Activated CD4-positive, alpha-beta memory T cell treated with anti-CD3 and anti-CD28 coated beads for 36 hours (primary cell): Measurements from ENCODE around the gene PLEKHA7. TPM values are rescaled to one million over a fixed set of nuclear protein-coding genes. Genes with fewer than 3 reads are reported as not detected.
A peak's percentile ranks its signal among the peaks of the same experiment; 100 is the strongest.
"Not testable (repeated sequence)": the region's sequence is repeated elsewhere in the genome, so short reads cannot be mapped to it uniquely, and the experiment has no call there.

Experiments
- CTCF ChIA-PET: fragments of 350-600 bp; sonication (Branson Sonifier 250); formaldehyde crosslinking; loops from one replicate; lab custom pipeline; 2021; ENCODE audit warnings: antibody characterized with exemption, inconsistent platforms; lab: Charles Lee
- POLR2A ChIA-PET: fragments of 350-600 bp; sonication (Branson Sonifier 250); formaldehyde crosslinking; loops from one replicate; lab custom pipeline; 2021; ENCODE audit warnings: antibody characterized with exemption; lab: Charles Lee
- DNase-seq: peaks from one replicate; pipeline ENCODE4 v3.0.0-alpha.2; 2020
- H3K27ac Mint-ChIP-seq: one replicate; pipeline ENCODE4 v1.8.0; 2021; ENCODE audit warnings: mixed read lengths
- H3K27me3 Mint-ChIP-seq: one replicate; pipeline ENCODE4 v1.8.0; 2021; ENCODE audit warnings: mixed read lengths
- H3K36me3 Mint-ChIP-seq: one replicate; pipeline ENCODE4 v1.8.0; 2021; ENCODE audit warnings: mixed read lengths
- H3K4me1 Mint-ChIP-seq: one replicate; pipeline ENCODE4 v1.8.0; 2021; ENCODE audit warnings: low read depth, mixed read lengths
- H3K4me3 Mint-ChIP-seq: one replicate; pipeline ENCODE4 v1.8.0; 2021; ENCODE audit warnings: mild to moderate bottlenecking, mixed read lengths
- H3K9me3 Mint-ChIP-seq: one replicate; pipeline ENCODE4 v1.8.0; 2021; ENCODE audit warnings: mixed read lengths
- intact Hi-C: fragments of 100-400 bp; cut with micrococcal nuclease; formaldehyde crosslinking; loops from one replicate; pipeline ENCODE4 v1.15.1; 2023
- total RNA-seq, 2 experiments: library from RNA; stranded (reverse); gene quantifications; one replicate each; pipeline ENCODE4 v1.2.3, GENCODE V29; 2021

The PLEKHA7 gene
- total RNA-seq, 2 experiments from 2014 or later: 5.1 to 5.3 TPM

DNA sequence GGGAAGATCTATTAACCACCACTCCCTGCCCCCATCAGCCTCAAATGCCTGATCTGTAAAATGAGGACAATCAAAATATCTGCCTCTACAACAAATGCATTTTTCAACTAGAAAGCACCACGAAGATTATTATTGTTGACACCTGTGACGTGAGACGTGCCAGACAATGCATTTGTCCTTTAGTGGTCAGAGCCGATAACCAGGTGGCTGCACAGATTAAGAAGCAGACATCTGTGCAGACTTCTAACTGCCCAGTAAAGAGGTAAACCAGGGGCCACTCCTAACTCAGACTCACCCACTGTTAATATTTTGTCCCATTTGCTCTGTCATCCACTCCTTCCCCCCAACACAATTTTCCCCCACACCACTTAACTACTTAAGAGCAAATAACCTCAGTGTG lies 11.7 kb downstream of the PLEKHA7 start:
- no peak for DNase-seq
- Mint-ChIP-seq H3K27ac (no peak overlapping the region), H3K36me3 (no peaks in the 10 kb centered on the region), H3K27me3 (no peaks in the 10 kb centered on the region), H3K4me3 (no peak overlapping the region), H3K9me3 (no peaks in the 10 kb centered on the region), H3K4me1 (no peaks in the 10 kb centered on the region)
- intact Hi-C loops: no loop called here
- ChIA-PET CTCF (no interaction called here), POLR2A (no interaction called here)

DNA sequence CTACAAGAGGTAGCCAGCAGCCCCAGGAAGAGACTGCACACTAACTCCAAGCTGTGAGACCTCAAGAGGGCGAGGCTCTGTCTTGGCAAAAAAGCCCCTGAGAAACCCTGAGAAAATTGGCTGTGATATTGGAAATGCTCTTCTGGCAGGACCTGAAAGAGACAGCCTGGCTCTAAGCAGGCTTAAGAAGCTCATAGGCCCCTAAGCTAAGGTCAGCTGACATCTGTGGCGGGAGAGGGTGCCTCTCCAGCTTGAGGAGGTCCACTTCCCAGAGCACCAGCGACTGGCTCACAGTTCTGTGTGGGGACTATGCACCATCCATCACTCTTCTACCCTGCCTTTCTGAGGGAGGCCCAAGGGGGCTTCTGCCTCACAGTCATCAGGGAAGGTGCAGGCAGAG lies 12.4 kb downstream of the PLEKHA7 start:
- Mint-ChIP-seq H3K27me3 (no peaks in the 10 kb centered on the region), H3K27ac (no peak overlapping the region), H3K36me3 (no peaks in the 10 kb centered on the region), H3K4me3 (no peak overlapping the region), H3K4me1 (no peaks in the 10 kb centered on the region), H3K9me3 (no peaks in the 10 kb centered on the region)
- intact Hi-C loops: no loop called here
- CTCF ChIA-PET: no interaction called here
- POLR2A ChIA-PET: no interaction called here
- no peak for DNase-seq

- Mint-ChIP-seq H3K36me3 (no peaks in the 10 kb centered on the region), H3K9me3 (no peaks in the 10 kb centered on the region), H3K4me1 (no peaks in the 10 kb centered on the region), H3K27me3 (no peaks in the 10 kb centered on the region), H3K4me3 (no peak overlapping the region), H3K27ac (no peak overlapping the region)
- no peak for DNase-seq
- CTCF ChIA-PET: no interaction called here
- POLR2A ChIA-PET: no interaction called here
- intact Hi-C loops: no loop called here
Measured at GRCh38 chr11:17000987-17001386, 13.2 kb downstream of the PLEKHA7 start.

DNA sequence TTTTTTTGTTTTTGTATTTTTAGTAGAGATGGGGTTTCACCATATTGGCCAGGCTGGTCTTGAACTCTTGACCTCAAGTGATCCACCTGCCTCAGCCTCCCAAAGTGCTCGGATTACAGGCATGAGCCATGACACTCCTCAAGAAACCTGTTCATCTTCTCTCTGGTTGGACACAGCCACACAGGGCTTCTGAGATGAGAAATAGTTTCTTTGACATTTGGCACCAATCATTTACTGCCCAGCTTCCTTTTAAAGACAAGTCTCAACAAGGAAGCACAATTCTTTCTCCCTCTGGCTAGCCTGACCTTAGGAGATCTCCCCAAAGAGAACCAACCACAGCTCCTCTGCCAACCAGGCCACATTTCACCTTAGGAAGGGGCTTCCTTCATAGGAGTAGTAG lies 14.0 kb downstream of the PLEKHA7 start:
- H3K27ac Mint-ChIP-seq, intact Hi-C loops, CTCF ChIA-PET, H3K27me3 Mint-ChIP-seq, DNase-seq, H3K4me3 Mint-ChIP-seq, H3K9me3 Mint-ChIP-seq, H3K36me3 Mint-ChIP-seq, POLR2A ChIA-PET, H3K4me1 Mint-ChIP-seq: not testable (repeated sequence)

DNA sequence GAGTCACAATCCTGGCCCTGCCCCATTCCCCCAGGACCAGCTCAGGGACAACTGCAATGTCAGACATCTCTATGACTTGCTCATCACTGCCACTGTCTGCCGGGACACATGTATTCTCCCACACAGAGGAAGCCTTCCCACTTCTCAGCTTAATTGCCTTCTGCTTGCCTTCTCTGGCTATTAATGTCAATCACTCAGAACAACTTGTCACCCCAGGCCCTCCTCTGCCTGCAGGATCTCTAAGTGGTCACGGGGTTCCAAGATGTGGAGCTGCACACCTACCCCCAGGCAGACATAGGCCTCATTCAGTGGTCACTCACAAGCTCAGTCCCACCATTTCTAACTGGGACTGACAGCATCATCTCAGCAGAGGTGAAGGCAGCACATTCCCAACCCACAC lies 15.1 kb downstream of the PLEKHA7 start:
- Mint-ChIP-seq H3K36me3 (no peaks in the 10 kb centered on the region), H3K4me1 (no peaks in the 10 kb centered on the region), H3K27me3 (no peaks in the 10 kb centered on the region), H3K27ac (no peak overlapping the region), H3K4me3 (no peak overlapping the region), H3K9me3 (no peaks in the 10 kb centered on the region)
- intact Hi-C loops: no loop called here
- ChIA-PET POLR2A (no interaction called here), CTCF (interaction anchor here (1.3 kb wide), 1 partner anchor 64 kb away, joined by 5 read pairs; no protein-coding TSS in a partner anchor)
- DNase-seq: no peak

GRCh38 chr11:16997624-16998023 lies 16.6 kb downstream of the PLEKHA7 start:
- Mint-ChIP-seq H3K36me3 (no peaks in the 10 kb centered on the region), H3K27me3 (no peaks in the 10 kb centered on the region), H3K9me3 (no peaks in the 10 kb centered on the region), H3K27ac (no peak overlapping the region), H3K4me1 (no peaks in the 10 kb centered on the region), H3K4me3 (no peak overlapping the region)
- CTCF ChIA-PET: no interaction called here
- POLR2A ChIA-PET: no interaction called here
- no peak for DNase-seq
- intact Hi-C loops: no loop called here

GRCh38 chr11:16993495-16993894 lies 20.7 kb downstream of the PLEKHA7 start:
- no peaks in the 10 kb centered on the region for H3K36me3 Mint-ChIP-seq
- no peaks in the 10 kb centered on the region for H3K9me3 Mint-ChIP-seq
- ChIA-PET CTCF (no interaction called here), POLR2A (no interaction called here)
- no peaks in the 10 kb centered on the region for H3K27me3 Mint-ChIP-seq
- no peak overlapping the region for H3K4me3 Mint-ChIP-seq
- no peaks in the 10 kb centered on the region for H3K4me1 Mint-ChIP-seq
- no peak for DNase-seq
- intact Hi-C loops: no loop called here
- H3K27ac Mint-ChIP-seq: no peak overlapping the region

- DNase-seq: no peak
- ChIA-PET POLR2A (no interaction called here), CTCF (no interaction called here)
- H3K9me3 Mint-ChIP-seq: no peaks in the 10 kb centered on the region
- H3K4me1 Mint-ChIP-seq: peaks cover 1% of the 10 kb centered on the region
- H3K27me3 Mint-ChIP-seq: no peaks in the 10 kb centered on the region
- intact Hi-C loops: no loop called here
- no peak overlapping the region for H3K27ac Mint-ChIP-seq
- no peak overlapping the region for H3K4me3 Mint-ChIP-seq
- H3K36me3 Mint-ChIP-seq: no peaks in the 10 kb centered on the region
Measured at GRCh38 chr11:16992846-16993245, 21.4 kb downstream of the PLEKHA7 start.

- no peak for DNase-seq
- intact Hi-C loops: no loop called here
- ChIA-PET POLR2A (no interaction called here), CTCF (interaction anchor here (0.7 to 1.1 kb wide), 6 partner anchors 13 to 202 kb away, joined by 3 read pairs; no protein-coding TSS in a partner anchor)
- H3K36me3 Mint-ChIP-seq: no peaks in the 10 kb centered on the region
- H3K4me3 Mint-ChIP-seq: no peak overlapping the region
- no peaks in the 10 kb centered on the region for H3K9me3 Mint-ChIP-seq
- no peak overlapping the region for H3K27ac Mint-ChIP-seq
- H3K4me1 Mint-ChIP-seq: peaks cover 19% of the 10 kb centered on the region
- H3K27me3 Mint-ChIP-seq: no peaks in the 10 kb centered on the region
Measured at GRCh38 chr11:16989554-16989953, 24.7 kb downstream of the PLEKHA7 start.

DNA sequence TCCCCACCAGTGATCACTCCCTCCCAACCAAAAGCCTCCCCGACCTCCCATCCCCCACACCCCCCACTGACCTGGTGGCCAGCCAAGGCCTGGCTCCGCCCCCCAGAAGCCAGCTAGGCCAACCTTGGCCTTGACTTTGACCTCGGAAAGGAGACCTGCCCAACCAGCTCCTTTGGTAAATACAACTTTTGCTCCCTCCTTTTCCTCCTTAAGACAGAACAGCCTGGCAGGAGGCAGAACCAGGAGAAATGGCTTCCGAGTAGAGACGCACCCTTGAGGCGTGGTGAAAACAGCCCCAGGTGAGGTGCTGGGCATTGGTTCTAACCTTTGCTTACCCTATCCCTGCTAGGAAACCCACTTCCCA lies 27.0 kb downstream of the PLEKHA7 start:
- Mint-ChIP-seq H3K36me3 (no peaks in the 10 kb centered on the region), H3K9me3 (no peaks in the 10 kb centered on the region), H3K27me3 (no peaks in the 10 kb centered on the region), H3K4me3 (no peak overlapping the region), H3K27ac (no peak overlapping the region), H3K4me1 (peaks cover 19% of the 10 kb centered on the region)
- intact Hi-C loops: no loop called here
- ChIA-PET CTCF (no interaction called here), POLR2A (interaction anchor here (0.9 to 1.5 kb wide), 2 partner anchors 85 to 90 kb away, joined by 3 to 5 read pairs; partner anchors contain the start of gene RPS13)
- DNase-seq: no peak

DNA sequence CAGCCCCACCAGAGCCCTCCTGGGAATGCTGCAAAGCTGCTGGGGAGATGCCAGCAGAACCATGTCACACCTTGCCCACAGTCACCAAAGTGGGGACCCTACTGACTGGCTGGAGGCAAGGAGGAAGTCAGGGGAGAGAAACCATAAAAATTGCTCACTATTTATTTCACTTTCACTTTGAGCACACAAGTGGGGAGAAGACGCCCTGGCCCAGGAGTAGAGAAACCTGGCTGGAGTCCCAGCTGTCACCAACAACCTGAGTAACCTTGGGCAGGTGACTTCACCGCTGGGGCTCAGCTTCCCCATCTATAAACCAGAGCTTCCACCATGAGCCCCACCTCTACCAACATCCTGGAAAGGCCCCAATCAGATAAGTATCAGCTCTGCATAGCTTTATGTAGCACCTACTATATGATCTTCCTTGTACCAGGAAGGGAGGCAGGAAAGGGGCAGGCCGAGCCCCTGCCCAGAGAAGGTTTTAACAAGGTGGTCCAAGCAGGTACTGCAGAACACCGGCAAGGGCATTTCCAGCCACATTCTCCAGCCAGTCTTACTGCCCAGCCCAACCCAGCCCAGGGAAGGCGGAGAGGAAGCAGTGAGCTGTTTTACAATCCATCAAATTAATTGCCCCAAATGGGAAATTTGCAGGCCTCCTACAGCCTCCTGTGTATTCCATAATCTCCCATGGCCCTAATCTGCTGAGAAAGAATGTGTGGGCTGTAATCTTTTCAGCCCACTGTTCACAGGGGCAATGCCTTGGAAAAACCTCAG lies 27.6 kb downstream of the PLEKHA7 start:
- H3K27me3 Mint-ChIP-seq: no peaks in the 10 kb centered on the region
- CTCF ChIA-PET: interaction anchor here (0.6 kb wide), 1 partner anchor 213 kb away, joined by 3 read pairs; no protein-coding TSS in a partner anchor
- H3K36me3 Mint-ChIP-seq: no peaks in the 10 kb centered on the region
- no peaks in the 10 kb centered on the region for H3K9me3 Mint-ChIP-seq
- DNase-seq: peak; percentile 77
- no peak overlapping the region for H3K4me3 Mint-ChIP-seq
- peaks cover 19% of the 10 kb centered on the region for H3K4me1 Mint-ChIP-seq
- intact Hi-C loops: loop anchor here (1.0 kb wide), 2 partner anchors 29 to 83 kb away; no protein-coding TSS in a partner anchor
- POLR2A ChIA-PET: interaction anchor here (0.9 to 1.5 kb wide), 2 partner anchors 84 to 91 kb away, joined by 3 to 5 read pairs; partner anchors contain the start of gene RPS13
- no peak overlapping the region for H3K27ac Mint-ChIP-seq

DNA sequence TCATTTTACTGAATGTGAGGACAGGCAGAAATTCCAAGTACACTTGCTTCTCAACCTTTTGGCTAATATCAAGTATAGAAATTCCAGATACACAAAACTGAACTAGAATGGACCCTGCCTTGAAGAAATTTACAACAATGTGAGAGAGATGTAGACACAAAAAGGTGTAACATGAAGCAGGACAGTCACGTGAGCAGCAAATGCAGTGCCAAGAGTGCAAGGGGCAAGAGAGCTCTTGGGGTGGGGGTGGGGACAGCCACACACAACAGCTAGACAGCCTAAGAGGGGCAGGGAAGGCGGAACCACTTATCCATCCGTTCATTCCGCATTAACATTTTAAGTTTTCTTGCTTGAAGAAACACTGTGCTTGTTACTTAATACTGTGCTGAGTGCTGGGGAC lies 28.9 kb downstream of the PLEKHA7 start:
- Mint-ChIP-seq H3K27ac (no peak overlapping the region), H3K36me3 (no peaks in the 10 kb centered on the region)

DNA sequence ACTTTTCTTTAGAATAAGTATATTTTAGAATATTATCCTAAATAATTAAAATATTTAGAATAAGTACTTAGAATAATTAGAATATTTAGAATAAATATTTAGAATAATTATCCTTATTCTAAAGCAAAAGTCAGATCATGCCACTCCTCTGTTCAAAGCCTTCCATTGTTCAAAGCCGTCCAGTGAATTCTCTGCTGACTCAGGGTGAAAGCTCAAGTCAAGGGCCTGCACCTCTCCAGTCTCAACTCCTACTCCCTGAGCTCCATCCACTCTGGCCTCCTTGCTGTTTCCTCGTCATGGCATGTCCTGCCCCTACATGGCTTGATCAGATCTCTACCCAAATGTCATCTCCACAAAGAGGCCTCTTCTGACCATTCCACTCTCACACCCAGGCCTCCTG lies 30.0 kb downstream of the PLEKHA7 start:
- intact Hi-C loops: no loop called here
- Mint-ChIP-seq H3K4me1 (peaks cover 19% of the 10 kb centered on the region), H3K27ac (no peak overlapping the region), H3K9me3 (no peaks in the 10 kb centered on the region), H3K36me3 (no peaks in the 10 kb centered on the region), H3K4me3 (no peak overlapping the region), H3K27me3 (no peaks in the 10 kb centered on the region)
- DNase-seq: no peak
- ChIA-PET CTCF (interaction anchor here (1.0 kb wide), 1 partner anchor 31 kb away, joined by 3 read pairs; no protein-coding TSS in a partner anchor), POLR2A (no interaction called here)

More for the DNA sequence above, 28.9 kb downstream of the PLEKHA7 start:
- ChIA-PET CTCF (no interaction called here), POLR2A (no interaction called here)
- H3K4me1 Mint-ChIP-seq: peaks cover 19% of the 10 kb centered on the region
- no peaks in the 10 kb centered on the region for H3K9me3 Mint-ChIP-seq
- intact Hi-C loops: no loop called here
- H3K4me3 Mint-ChIP-seq: no peak overlapping the region
- no peak for DNase-seq
- H3K27me3 Mint-ChIP-seq: no peaks in the 10 kb centered on the region
